Superior temporal gyrus (tissue), 1 donor: Measurements from ENCODE around the gene RNF144A.

Source experiments
- DNase-seq: peaks from one replicate; pipeline ENCODE4 v3.0.0-alpha.2; 2016; ENCODE audit errors: extremely low spot score

The RNF144A gene

DNA sequence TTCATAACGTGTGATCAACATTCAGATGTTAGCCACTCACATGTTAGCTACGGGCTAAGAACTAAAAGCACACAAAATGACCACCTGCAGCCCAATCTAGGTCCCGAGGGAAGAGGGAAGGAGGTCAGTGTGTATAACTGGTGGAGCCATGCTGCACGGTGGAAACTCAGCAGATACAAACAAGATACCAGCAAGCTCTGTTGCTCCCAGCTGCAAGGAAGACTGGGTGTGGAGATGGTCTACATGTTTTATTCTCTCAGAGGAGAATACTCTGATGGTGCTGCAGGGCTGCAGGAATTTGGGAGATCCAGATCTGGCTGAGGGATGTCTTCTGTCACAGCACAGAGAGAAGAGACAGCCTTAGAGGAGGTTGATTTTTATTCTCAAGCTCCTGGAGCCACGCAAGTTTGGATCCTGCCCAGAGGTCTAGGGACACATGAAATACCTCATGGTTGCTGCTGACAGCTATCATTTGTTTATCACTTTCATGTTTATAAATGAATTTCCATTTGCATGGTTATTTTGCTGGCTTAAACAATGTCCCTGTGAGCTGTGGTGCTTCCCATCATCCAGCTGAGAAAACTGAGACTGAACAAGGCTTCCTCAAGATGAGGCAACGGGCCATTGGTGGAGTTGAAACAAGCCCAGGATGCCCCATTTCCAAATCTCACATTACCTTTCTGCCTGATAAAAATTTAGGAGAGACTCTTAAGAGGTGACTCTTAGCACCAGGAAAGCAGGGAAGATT lies 30.9 kb downstream of the RNF144A start:
- DNase-seq = no peak

DNA sequence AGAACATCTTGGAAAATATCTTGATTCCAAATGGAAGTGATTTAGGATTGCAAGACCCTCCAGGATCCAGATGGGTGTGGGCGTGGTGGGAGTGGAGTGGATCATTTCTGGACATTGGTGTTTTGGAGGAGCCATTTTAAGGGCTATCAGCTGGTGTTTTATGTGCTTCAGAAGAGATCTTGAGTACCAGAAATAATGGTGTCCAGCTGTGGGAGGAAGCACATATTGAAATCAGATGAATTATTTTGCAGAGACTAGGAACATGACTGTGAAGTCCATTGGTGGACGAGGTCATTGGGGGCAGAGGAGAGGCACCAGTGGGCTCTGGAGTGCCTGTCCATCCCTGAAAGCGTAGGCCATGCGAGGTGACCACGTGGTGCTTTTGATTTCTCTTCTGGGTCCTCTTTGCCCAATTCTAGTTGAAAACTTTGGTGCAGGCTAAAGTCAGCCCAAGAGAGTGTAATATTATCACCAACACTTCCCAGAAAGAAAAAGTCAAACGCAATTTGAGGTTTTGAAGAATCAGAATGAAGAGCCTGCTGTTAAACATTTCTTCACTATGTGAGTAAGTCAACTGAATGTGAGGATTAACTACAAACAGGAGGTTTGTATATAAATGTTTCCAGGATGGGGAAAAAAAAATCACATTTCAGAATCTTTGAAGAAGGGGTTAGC lies 31.6 kb downstream of the RNF144A start:
- DNase-seq = no peak

DNA sequence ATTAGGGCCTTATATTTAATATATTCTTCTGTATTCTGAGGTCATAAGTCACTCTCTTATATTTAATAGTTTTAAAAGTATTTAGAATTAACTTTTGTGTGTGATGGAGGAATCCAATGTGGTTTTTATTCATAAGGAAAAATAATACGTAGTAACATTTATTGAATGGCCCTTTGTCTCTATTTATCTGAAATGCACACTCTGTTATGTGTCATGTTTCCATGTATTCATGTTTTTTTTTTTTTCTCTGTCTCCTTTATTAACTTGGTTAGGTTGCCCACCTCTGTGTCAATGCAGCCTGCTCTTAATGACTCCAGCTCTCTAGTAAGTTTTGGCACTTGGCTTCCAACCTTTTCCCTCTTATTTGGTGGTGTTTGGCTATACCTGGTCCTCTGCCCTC lies 33.8 kb downstream of the RNF144A start:
- no peak for DNase-seq

DNA sequence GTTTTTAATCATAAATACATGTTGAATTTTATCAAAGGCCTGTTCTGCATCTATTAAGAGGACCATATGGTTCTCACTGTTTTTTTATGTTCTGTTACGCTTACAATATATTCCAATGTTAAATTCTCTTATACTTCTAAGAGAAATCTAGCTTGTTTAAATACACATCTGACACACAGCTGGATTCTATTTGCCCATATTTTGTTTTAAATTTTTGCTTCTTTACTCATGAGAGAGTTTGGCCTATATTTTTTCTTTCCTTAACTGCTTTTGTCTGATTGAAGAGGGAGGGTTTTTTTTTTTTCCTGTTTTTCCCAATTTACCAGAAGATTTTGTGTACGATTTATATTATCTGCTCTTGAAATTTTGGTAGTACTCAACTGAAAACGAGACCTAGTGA lies 34.9 kb downstream of the RNF144A start:
- no peak for DNase-seq

DNA sequence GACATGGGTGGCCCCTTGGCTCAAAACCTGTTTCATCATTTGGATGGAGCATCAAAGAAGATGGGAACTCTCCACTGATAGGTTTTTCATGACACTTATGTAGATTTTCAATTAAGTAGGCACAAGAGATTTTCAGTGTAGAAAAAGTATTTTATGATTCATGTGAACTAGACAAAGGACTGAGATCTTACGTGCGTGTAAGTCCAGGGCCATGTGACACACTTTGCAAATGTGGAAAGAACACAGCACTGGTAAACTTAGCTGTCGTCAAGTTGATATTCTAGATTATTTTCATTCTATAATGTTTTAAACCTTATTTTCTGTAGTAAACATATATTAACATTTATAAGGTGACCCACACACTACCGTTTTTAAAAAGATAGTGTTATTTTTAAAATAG lies 37.4 kb downstream of the RNF144A start:
- DNase-seq = peak; percentile 33

DNA sequence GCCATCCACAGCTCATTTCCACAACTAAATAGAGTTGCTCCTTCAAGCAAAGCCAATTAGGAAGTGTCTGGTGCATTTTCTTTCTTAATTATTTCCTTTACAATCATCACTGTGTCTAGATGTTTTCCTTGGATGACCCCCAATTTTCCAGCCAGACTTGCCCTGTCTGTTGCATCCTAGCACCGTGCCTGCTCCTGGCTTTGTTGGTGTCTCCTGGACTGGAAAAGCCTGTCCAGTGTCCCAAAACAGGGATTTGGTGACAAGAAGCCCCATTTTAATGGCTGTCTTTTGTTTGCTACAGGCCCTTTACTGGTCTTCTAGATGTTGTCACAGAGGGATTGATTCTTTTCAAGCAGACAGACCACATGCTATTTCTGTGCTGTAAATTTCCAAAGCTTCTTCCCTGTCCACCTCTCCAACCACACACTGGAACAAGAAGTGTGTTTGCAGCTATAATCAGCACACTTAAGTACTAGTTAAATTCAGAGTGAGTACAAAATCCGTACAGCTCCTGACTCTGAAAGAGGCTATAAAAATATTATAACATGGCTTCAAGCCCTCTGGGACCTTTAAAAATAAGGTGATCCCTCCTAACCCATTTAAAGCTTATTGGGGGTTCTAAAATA lies 38.4 kb downstream of the RNF144A start:
- DNase-seq = peak; percentile 62

DNA sequence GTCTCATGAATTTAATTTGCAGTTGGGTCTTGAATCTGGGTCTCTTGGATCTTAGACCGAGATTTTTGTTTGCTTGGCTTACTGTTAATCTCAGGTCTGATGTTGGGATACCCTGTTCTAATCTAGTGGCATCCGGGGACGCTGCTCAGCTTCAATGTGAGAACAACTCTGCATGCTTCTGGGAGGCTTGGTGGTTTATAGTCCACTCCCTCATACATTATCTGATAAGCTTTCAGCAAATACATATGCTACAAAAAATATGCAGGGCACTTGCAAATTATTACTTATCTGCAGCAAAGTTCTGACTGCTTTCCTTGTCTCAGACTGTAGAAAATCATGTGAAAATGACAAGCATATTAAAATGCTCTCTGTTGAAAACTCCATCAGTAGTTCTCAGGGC lies 39.4 kb downstream of the RNF144A start:
- no peak for DNase-seq

DNA sequence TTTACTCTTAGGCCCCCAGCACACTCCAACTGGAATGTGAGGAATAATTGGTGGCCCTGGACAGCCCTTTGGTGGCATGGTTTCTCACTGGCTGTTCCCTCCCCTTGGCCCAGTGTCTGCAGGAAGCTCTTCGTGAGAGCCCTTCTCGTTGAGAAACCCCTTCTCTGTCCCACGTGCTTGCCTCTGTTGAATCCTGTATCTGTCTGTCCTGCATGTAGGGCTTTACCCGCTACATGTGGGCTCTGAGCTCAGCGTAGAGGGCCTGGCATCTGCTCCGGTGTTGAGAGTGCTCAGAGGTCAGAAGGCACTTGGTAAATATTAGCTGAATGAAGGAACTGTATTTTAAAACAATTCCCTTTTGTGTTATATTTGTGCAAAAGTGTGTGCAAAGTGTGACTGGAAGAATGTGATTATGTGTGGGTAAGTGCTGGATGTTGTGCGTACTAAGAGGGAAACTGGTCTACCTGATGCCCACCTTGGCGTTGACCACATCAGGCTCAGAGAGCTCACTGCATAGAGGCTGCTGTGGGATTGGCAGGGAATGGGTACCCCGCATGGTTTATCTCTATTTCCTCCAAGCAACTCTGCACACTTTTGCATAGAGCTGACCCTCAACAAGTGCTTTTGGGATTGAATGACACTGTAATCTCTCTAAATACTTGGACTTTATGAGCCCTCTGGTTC lies 40.0 kb downstream of the RNF144A start:
- no peak for DNase-seq

DNA sequence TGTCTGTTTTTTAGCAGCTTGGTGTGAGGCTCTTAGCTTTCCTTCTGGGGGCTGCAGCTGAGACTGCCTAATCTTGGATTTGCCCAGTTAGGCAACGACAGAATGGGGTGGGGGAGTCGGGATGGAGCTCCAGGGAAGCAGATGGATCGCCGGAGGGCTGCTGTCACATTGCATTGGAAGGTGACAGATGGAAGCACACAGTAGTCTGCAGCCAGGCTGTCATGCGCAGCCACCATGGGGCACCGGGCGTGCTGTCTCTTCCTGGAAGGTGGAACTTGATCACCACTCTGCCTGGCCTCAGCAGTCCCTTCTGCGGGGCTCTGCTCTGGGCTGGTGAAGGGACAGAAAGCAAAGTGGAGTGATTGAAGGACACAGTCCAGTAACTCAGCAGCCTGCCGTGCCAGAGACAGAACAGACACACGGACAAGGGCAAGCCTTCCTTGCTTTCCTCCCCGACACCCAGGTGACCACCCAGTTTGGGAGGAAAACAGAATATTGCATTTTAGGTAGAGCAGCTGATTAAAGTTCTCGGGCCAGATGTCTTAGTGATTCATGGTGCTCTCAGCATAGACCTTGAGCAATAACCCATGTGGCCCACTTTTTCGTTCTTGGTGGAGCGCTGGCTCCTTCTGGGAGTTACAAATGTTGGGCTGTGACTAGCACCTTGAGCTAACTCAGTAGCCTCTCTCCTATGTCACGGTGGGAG lies 40.9 kb downstream of the RNF144A start:
- no peak for DNase-seq

DNA sequence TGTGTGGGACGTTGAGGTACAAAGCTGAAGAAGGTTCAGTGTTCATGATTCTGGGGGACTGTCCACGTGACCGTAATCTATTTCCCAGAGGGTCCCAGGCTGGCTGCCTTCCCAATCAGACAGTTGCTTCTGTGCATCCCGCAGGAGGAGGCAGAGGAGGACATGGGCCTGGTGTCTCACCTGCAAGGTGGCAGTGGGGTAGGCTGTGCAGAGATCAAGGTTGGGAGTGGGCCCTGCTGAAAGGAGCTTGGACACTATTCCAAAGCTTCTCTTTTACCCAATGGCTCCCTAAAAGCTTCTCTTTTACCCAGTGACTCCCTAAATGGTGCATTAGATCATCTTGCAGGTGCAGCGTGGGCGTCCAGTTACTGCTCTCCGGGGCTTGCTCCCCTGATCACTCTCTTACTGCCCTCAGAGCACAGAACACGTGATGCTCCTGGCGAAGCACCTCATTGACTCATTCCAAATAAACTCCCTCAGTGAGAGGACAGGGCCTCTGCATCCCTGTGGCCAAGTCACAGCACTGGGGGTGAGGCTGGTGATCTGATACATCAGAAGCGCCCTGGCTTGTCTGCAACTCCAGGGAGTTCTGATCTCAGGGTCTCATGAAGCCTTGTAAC lies 41.5 kb downstream of the RNF144A start:
- no peak for DNase-seq

DNA sequence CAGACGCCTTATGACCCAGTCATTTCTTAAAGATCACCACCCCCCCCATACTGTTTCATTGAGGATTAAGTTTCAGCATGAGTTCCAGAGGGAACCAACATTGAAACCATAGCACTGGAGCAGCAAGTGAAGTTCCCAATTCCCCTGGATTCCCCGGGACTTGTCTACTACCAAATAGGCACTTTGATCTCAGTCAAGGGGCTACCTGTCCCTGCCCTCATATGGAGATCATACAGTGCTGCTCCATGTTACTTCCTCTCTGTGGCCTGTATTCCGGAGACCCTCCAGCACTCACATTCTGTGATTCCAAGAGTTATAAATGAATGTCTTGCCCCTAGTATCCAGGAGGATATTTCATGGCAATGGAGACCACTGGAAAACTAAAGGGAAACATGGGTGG lies 42.5 kb downstream of the RNF144A start:
- DNase-seq = no peak

DNA sequence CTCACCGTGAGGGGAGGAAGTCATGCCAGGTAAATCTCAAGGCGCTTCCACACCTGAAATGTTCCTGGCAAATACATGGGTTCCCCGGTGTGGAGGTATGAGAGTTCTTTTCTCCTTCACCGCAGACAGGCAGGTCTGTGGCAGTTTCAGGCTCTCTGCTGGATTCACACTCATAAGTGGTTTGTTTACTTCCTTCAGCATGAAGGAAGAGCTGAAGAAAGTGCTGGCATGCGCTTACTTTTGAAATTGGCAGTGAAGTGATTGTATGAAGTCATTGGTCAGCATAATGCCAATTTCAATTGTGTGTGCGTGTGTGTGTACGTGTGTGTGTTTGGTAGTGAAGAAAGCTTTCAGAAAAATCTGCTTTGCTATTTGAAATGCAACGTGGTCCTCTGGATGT lies 43.4 kb downstream of the RNF144A start:
- DNase-seq = peak; percentile 78

DNA sequence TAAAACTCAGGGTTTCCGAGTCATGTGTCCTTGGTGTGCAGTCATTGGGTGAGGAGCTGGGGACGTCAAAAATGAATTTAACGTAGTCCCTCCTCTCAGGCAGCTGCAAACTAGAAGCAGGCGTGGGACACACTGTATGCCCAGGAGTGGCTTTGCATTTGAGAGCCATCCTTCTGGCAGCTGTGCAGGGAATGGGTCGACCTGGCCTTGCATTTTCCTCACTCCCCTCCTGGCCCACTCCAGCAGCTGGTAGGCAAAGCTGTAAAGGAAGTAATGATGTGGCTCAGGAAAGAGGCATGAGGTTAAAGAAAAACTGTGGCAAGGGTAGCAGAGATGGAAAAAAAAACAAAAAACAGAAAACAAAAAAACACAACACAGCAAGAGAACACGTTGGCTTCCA lies 46.5 kb downstream of the RNF144A start:
- DNase-seq = no peak

DNA sequence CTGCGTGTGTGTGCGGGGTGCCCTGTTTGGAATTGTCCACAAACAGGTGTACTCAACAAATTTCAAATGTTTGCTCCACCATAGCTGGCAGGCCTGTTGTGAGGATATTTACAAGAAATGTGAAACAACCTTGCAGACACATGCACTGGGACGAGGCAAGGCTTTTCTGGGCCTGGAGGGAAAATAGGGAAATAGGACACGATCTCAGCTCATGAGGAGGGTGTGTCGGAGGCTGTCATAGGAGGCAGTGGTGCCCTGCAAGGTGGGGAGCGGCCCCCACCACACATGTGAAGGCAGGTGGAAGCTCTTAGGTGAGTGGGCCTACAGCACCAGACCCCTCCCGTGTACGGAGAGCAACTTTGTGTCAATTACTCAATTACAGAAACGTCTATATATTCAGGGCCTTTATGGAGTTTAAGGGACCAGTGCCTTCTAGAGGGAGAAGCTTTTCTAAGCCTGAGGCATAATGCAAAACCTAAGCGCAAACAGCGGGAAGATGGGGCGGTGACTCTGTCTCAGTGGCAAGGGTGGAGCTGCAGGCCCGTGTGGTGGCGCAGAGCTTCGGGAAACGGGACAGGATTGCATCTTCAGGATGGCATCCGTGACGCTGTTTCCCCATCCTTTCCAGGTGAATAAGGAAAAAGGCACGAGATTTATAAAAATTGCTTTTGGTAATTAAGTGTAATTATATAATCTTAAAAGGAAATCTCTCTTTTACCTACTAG lies 48.0 kb downstream of the RNF144A start:
- DNase-seq = no peak

DNA sequence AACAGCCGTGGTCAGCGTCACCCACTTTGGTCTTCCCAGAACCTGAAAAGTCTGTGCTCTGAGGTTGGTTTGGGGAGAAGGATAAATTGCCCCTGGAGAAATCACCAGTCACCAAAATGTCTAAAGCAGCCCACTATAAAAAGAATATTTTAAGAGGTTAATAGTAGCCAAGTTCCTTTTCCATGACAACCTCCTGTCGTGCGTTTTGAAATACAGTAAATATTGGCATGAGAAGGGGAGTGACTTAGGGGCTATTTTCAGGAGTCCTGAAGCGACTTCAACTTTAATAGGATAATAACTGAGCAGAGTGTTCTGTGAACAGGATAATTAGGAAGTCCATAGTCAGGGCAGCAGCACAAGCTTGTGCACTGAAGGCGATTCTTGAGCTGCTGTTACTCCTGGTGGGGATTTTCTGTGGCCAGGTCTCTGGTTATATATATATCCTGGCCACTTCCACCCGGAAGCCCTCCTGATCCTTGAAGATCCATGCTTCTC lies 49.3 kb downstream of the RNF144A start:
- DNase-seq = no peak

DNA sequence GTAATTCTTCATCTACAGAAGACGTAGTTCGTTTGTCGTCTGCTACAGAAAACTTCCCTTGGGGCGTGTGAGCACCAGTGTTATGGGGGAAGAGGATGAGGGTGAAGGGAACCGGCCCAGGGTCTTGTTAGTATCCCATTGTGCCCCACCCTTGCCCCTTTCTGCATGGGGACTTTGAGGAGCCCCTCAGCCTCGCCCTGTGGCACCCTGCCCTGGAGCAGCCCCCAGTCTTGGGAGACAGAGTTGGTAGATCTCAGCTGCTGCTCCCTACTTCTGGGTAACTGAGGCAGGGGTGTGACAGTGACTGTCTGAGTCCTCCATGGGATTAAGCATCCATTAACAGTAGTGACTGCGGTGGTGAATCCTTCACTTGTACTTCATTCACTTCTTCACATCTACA lies 50.1 kb downstream of the RNF144A start:
- DNase-seq = no peak

DNA sequence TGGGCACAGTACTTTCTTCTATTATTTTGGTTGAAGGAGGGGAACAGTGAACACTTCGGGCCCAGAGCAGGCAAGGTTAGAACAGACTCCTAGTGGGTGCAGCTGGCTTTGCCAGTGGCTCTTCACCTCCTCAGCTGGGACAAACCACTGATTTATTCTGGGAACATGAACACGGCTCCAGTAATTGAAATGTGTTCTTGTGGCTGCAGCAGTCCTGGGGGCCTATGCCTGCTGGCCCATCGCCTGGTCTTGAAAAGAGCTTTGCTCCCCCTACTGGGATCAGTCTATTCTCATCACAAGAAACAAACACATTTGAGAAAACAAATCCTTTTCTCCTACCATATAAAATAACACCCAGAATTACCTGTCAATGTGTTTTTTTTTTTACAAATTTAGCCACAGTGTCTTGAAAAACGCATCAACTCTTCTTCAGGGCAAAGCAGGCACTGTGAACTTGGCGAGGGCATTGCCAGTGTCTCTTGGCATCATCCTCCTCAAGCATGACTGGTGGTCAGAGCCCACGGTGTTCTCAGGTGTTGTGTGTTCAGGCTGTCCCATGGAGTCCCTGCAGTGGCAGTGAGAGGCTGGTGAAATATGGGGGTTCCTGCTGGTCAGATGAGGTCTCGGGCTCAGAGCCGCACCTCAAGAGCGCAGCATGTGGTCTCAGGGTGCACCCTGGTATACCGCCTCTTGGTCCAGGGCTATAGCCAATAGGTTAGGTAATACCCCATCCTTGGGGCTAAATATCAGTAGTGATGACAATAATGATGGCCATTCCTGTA lies 51.3 kb downstream of the RNF144A start:
- DNase-seq = peak; percentile 83

DNA sequence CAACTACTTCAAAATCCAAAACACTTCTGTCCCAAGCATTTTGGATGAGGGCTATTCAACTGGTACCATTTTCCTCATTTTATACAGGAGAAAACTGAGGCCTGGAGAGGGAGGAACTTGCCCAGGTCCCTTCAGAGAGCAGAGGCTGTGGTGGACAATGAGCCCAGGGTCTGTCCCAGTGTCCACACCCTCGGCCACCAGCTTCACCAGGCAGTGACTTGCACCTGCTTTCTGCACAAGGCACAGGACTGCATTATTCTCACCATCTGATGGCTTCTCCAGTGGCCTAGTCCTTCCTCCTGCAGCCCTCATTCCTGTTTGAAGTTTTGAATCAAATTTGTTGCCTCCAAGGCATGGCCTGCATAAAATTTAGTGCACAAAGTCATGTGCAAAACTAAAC lies 53.3 kb downstream of the RNF144A start:
- DNase-seq = no peak

DNA sequence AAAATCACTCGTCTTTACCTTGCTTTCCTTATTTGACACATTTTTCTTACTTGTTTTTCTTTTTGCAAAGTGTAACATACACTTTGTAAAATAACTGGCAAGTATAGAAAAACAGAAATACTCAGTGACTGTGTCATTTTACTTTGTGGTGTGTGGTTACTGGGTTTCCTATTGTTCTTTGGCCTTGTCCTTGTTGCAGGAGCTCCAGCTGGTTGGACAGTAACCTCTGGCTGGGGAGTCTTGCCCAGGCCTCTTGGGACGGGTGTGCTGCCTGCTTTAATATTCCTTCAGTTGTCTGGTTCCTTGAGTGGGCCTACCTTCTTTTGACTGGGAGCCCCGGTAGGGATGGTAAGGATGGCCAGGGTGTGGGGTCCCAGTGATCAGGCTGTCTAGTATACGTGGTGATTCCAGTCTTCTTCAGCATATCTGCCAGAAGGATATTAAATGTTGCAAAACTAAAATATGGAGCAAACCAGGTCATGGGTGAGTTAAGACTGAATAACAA lies 53.8 kb downstream of the RNF144A start:
- DNase-seq = no peak

DNA sequence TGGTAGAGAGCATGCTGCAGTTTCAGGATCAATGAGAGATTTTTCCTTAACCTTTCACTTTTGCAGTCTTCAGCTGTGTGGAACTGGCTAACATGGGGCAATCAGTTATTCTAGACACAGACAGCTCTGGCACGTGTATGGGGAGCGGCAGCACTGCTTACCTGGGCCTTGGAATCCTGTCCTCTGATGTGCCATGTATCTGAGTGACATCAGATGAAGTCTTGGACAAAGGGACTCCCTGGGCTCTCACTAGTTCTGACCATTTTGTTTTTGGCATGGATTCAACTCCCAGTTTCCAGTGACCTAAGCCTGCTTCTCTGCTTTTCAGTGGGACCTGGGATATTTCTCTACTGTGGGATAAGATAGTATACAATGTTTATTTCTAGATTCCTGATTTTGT lies 54.3 kb downstream of the RNF144A start:
- DNase-seq = no peak
